HepG2 (cell line): ENCODE results near the gene MS4A3. TPM values are rescaled to one million over a fixed set of nuclear protein-coding genes. Genes with fewer than 3 reads are reported as not detected.
A peak's percentile ranks its signal among the peaks of the same experiment; 100 is the strongest.

Source experiments
- ATAC-seq: fragments of 200-7000 bp; cut with Tn5 transposase; 3 replicates; pipeline ENCODE4 v1.9.1; 2020; ENCODE audit warnings: mild to moderate bottlenecking, moderate library complexity
- BruUV-seq: library from RNA; stranded (reverse); fragments of 400-500 nt; replicated peaks from 2 replicates; lab custom pipeline; 2021; lab: Mats Ljungman, UMichigan
- CTCF ChIA-PET: fragments of 300-600 bp; formaldehyde crosslinking; extraction: SDS; loops from one replicate; lab custom pipeline; 2021; ENCODE audit warnings: low total read pairs, inconsistent platforms, low intra/inter-chr PET ratio; lab: Yijun Ruan, JAX
- POLR2A ChIA-PET: fragments of 350-600 bp; sonication (Branson Sonifier 250); formaldehyde crosslinking; loops from one replicate; lab custom pipeline; 2020; ENCODE audit warnings: antibody characterized with exemption, inconsistent platforms; lab: Yijun Ruan, JAX
- DNase-seq: peaks from one replicate; pipeline ENCODE4 v3.0.0-alpha.2; 2015; ENCODE audit warnings: low spot score
- FAIRE-seq: peaks from 3 replicates; lab custom pipeline; 2011; peaks lifted over from hg19 to GRCh38; lab: Jason Lieb, UNC
- H2AFZ ChIP-seq: one replicate; pipeline ENCODE4 v1.6.1; 2011; ENCODE audit warnings: low read length, inconsistent platforms
- H3K27ac ChIP-seq: fragments of 300-600 bp; 3 replicates; pipeline ENCODE4 v1.8.0; 2011; ENCODE audit warnings: mixed run types, mild to moderate bottlenecking, mixed read lengths, low read length, inconsistent platforms; ENCODE audit not compliant: insufficient read depth; ENCODE audit errors: extremely low read length
- H3K27me3 ChIP-seq, 2 experiments: fragments of 200-600 bp in 1 of 2; 2 replicates in 1 of 2; 3 replicates in 1 of 2; pipeline versions ENCODE4 v1.6.0 to v1.8.0; 2011; ENCODE audit warnings: low read length in 2 of 2, mild to moderate bottlenecking in 2 of 2, moderate library complexity in 2 of 2, inconsistent platforms in 1 of 2; ENCODE audit not compliant: insufficient read depth in 2 of 2, control insufficient read depth in 1 of 2
- H3K36me3 ChIP-seq, 2 experiments: fragments of 200-600 bp in 1 of 2; replicated peaks in 1 of 2; 2 replicates in 1 of 2; 3 replicates in 1 of 2; pipeline versions ENCODE4 v1.5.1 to v1.8.0; 2011; ENCODE audit warnings: low read length in 2 of 2, inconsistent platforms in 1 of 2; ENCODE audit not compliant: insufficient read depth in 2 of 2, control insufficient read depth in 1 of 2
- H3K4me1 ChIP-seq: 2 replicates; pipeline ENCODE4 v1.5.1; 2012; ENCODE audit warnings: low read length, inconsistent platforms; ENCODE audit not compliant: insufficient read depth
- H3K4me2 ChIP-seq: 2 replicates; pipeline ENCODE4 v1.6.0; 2011; ENCODE audit warnings: low read depth, low read length, inconsistent platforms
- H3K4me3 ChIP-seq, 3 experiments: fragments of 200-600 bp in 1 of 3; sonication (generic), shearing (Covaris generic) in 1 of 3; replicated peaks in 1 of 3; 2 replicates each; pipeline ENCODE4 v1.5.1; 2011 to 2016; ENCODE audit warnings: low read length in 3 of 3, inconsistent platforms in 2 of 3, low read depth in 2 of 3, mild to moderate bottlenecking in 2 of 3, control low read depth in 1 of 3, mixed read lengths in 1 of 3; ENCODE audit not compliant: insufficient read depth in 1 of 3
- H3K79me2 ChIP-seq: one replicate; pipeline ENCODE4 v1.6.1; 2011; ENCODE audit warnings: low read length, inconsistent platforms; ENCODE audit not compliant: insufficient read depth
- H3K9ac ChIP-seq: 2 replicates; pipeline ENCODE4 v1.6.0; 2011; ENCODE audit warnings: mild to moderate bottlenecking, low read depth, low read length, inconsistent platforms; ENCODE audit not compliant: insufficient read depth
- H3K9me3 ChIP-seq: 2 replicates; pipeline ENCODE4 v1.5.1; 2012; ENCODE audit warnings: mild to moderate bottlenecking, low read length
- H4K20me1 ChIP-seq: 2 replicates; pipeline ENCODE4 v1.6.0; 2011; ENCODE audit warnings: inconsistent platforms, mild to moderate bottlenecking, low read length, moderate library complexity; ENCODE audit not compliant: insufficient read depth
- DNMT3B ChIP-seq: conservative IDR thresholded peaks from 2 replicates; pipeline ENCODE4 v1.6.1; 2016; ENCODE audit warnings: missing biosample characterization, control low read depth
- ETS1 ChIP-seq: sonication (generic); formaldehyde crosslinking; IDR thresholded peaks from 2 replicates; pipeline ENCODE4 v1.4.0; 2020; ENCODE audit warnings: missing genetic modification reagents
- GZF1 ChIP-seq: sonication (generic); formaldehyde crosslinking; IDR thresholded peaks from 2 replicates; pipeline ENCODE4 v1.5.1; 2020; ENCODE audit warnings: mild to moderate bottlenecking, missing genetic modification reagents
- HNF1A ChIP-seq, 2 experiments: sonication (generic) in 1 of 2; formaldehyde crosslinking in 1 of 2; IDR thresholded peaks; 2 replicates each; pipeline versions ENCODE4 v1.4.0 to v1.6.1; 2016 to 2020; ENCODE audit warnings: borderline replicate concordance in 1 of 2, low read depth in 1 of 2, mild to moderate bottlenecking in 1 of 2, missing genetic modification reagents in 1 of 2
- HNRNPL ChIP-seq: fragments of 200-400 bp; formaldehyde crosslinking; IDR thresholded peaks from 2 replicates; pipeline ENCODE4 v1.6.1; 2017; ENCODE audit warnings: mild to moderate bottlenecking, low read depth, low read length
- HNRNPLL ChIP-seq: fragments of 200-400 bp; formaldehyde crosslinking; IDR thresholded peaks from 2 replicates; pipeline ENCODE4 v1.6.1; 2017; ENCODE audit warnings: mild to moderate bottlenecking, low read depth, low read length; ENCODE audit not compliant: poor library complexity, severe bottlenecking
- HOXA9 ChIP-seq: sonication (generic); formaldehyde crosslinking; IDR thresholded peaks from 2 replicates; pipeline ENCODE4 v1.8.1; 2022; ENCODE audit warnings: missing genetic modification reagents, mild to moderate bottlenecking, moderate library complexity, borderline replicate concordance
- MAFK ChIP-seq, 2 experiments: IDR thresholded peaks in 1 of 2; conservative IDR thresholded peaks in 1 of 2; 2 replicates each; pipeline ENCODE4 v1.6.1; 2011; ENCODE audit warnings: improper control_type of control experiment in 2 of 2, low read length in 2 of 2
- MXD3 ChIP-seq: IDR thresholded peaks from 2 replicates; pipeline ENCODE4 v1.6.1; 2016; ENCODE audit warnings: mild to moderate bottlenecking, missing biosample characterization, missing genetic modification reagents
- RAD21 ChIP-seq: fragments of 450-650 bp; formaldehyde crosslinking; IDR thresholded peaks from 2 replicates; pipeline ENCODE4 v1.5.0; 2020; ENCODE audit warnings: mild to moderate bottlenecking
- RARA ChIP-seq: IDR thresholded peaks from 2 replicates; pipeline ENCODE4 v1.6.1; 2016; ENCODE audit warnings: missing genetic modification reagents, missing compliant biosample characterization
- RXRB ChIP-seq: IDR thresholded peaks from 2 replicates; pipeline ENCODE4 v1.6.1; 2016; ENCODE audit warnings: borderline replicate concordance, missing genetic modification reagents, missing compliant biosample characterization
- SMAD3 ChIP-seq: sonication (generic); formaldehyde crosslinking; IDR thresholded peaks from 2 replicates; pipeline ENCODE4 v1.4.0; 2020; ENCODE audit warnings: missing genetic modification reagents
- U2AF2 ChIP-seq: fragments of 200-400 bp; formaldehyde crosslinking; IDR thresholded peaks from 2 replicates; pipeline ENCODE4 v1.6.1; 2017; ENCODE audit warnings: low read depth, mild to moderate bottlenecking, low read length
- ZBTB38 ChIP-seq: sonication (generic); formaldehyde crosslinking; IDR thresholded peaks from 2 replicates; pipeline ENCODE4 v1.5.1; 2020; ENCODE audit warnings: mild to moderate bottlenecking, missing genetic modification reagents
- ZMYM4 ChIP-seq: sonication (generic); formaldehyde crosslinking; IDR thresholded peaks from 2 replicates; pipeline ENCODE4 v1.8.1; 2023; ENCODE audit warnings: mild to moderate bottlenecking, missing genetic modification reagents
- ZNF704 ChIP-seq: sonication (generic); formaldehyde crosslinking; IDR thresholded peaks from 2 replicates; pipeline ENCODE4 v1.8.1; 2023; ENCODE audit warnings: mild to moderate bottlenecking, inconsistent platforms, moderate library complexity, missing genetic modification reagents, borderline replicate concordance
- in situ Hi-C: cut with HindIII; loops from 2 replicates; pipeline ENCODE4 v1.10.0; 2017; ENCODE audit warnings: low pct_unique_long_range_greater_than_20kb; ENCODE audit not compliant: extremely low pct_ligation_motif_present
- intact Hi-C: fragments of 100-400 bp; cut with micrococcal nuclease; formaldehyde crosslinking; loops from one replicate; pipeline ENCODE4 v1.10.0; 2022; ENCODE audit not compliant: unreplicated experiment
- polyA plus RNA-seq, 8 experiments: library from polyadenylated mRNA; depleted of rRNA in 3 of 8; stranded (reverse) in 7 of 8; unstranded in 1 of 8; fragments of >200 nt; fragmentation: Illumina TruSeq in 4 of 8; extraction: Trizol in 4 of 8; gene quantifications; 2 replicates each; pipeline versions ENCODE4 v1.2.1 to v1.2.3, GENCODE V29; 2011 to 2016; ENCODE audit warnings: low read depth in 4 of 8, missing spikeins in 1 of 8, mixed read lengths in 1 of 8; ENCODE audit not compliant: insufficient read depth in 1 of 8
- total RNA-seq, 5 experiments: library from RNA; depleted of rRNA; stranded (reverse); fragments of >200 nt; fragmentation: Illumina TruSeq; extraction: Trizol; gene quantifications; 2 replicates each; pipeline ENCODE4 v1.2.3, GENCODE V29; 2016; ENCODE audit warnings: low read depth in 1 of 5
- TF ChIP-seq, protein P1 (sequence below): sonication (generic); formaldehyde crosslinking; IDR thresholded peaks from 2 replicates; pipeline ENCODE4 v1.4.0; 2020; ENCODE audit warnings: missing genetic modification reagents

MS4A3 gene
- total and polyA plus RNA-seq, 2 of the 13 experiments (the other 11 are each of a cell fraction or from before 2014, with no cell fraction given), result not detected

DNA sequence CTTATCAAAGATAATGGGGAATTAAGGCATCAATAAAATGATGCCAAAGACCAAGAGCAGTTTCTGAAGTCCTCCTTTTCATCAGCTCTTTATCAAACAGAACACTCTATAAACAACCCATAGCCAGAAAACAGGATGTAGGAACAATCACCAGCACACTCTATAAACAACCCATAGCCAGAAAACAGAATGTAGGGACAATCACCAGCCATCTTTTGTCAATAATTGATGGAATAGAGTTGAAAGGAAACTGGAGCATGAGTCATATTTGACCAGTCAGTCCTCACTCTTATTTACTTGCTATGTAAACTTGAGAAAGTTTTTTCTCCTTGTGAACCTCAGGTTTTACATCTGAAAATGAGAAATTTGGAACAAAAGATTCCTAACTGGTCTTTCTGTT is 42.0 kb downstream of the MS4A3 start:
- no peaks in the 10 kb centered on the region for H3K79me2 ChIP-seq
- FAIRE-seq, result no peak
- no peak for TF ChIP-seq RAD21 (CRISPR knock-in tag)
- 0 out of 2 replicates have a peak, but pooled peaks have one; percentile 46 for TF ChIP-seq DNMT3B (CRISPR knock-in tag)
- no peak for TF ChIP-seq MAFK (conservative IDR thresholded peaks at IDR 0.05 in 1 of 2, IDR thresholded peaks at IDR 0.05 in 1 of 2; ENCODE audit: low read length in 2 of 2)
- TF ChIP-seq HNF1A (IDR thresholded peaks at IDR 0.05; ENCODE audit: low read depth), result peak; percentile 79
- TF ChIP-seq HNF1A (CRISPR knock-in tag; IDR thresholded peaks at IDR 0.05; ENCODE audit: borderline replicate concordance), result peak; percentile 34; the same call in 1 of the 2 replicates
- 0 out of 2 replicates have a peak, but pooled peaks have one; percentile 47 for TF ChIP-seq SMAD3 (CRISPR knock-in tag)
- no peak for TF ChIP-seq ZNF704 (CRISPR knock-in tag)
- TF ChIP-seq HNRNPLL, result no peak
- TF ChIP-seq ZBTB38 (CRISPR knock-in tag), result no peak
- TF ChIP-seq, protein P1, sequence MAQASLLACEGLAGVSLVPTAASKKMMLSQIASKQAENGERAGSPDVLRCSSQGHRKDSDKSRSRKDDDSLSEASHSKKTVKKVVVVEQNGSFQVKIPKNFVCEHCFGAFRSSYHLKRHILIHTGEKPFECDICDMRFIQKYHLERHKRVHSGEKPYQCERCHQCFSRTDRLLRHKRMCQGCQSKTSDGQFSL (CRISPR knock-in tag), result no peak
- no peak for TF ChIP-seq MXD3 (CRISPR knock-in tag)
- peak; percentile 64; the same call in 1 of the 2 replicates for TF ChIP-seq RARA (CRISPR knock-in tag)
- TF ChIP-seq GZF1, result no peak
- TF ChIP-seq HNRNPL, result no peak
- no peak for TF ChIP-seq HOXA9 (CRISPR knock-in tag)
- no peak for TF ChIP-seq U2AF2
- TF ChIP-seq RXRB (CRISPR knock-in tag), result peak; percentile 73; the same call in 1 of the 2 replicates
- no peak for TF ChIP-seq ZMYM4
- TF ChIP-seq ETS1, result no peak

More for the DNA sequence above, 42.0 kb downstream of the MS4A3 start:
- POLR2A ChIA-PET, result no interaction called here
- CTCF ChIA-PET, result no interaction called here
- in situ Hi-C loops, result no loop called here
- ATAC-seq, result peak; percentile 88
- no peak overlapping the region for H3K4me3 ChIP-seq
- no peaks in the 10 kb centered on the region; a peak in 1 of 5 replicates for H3K27me3 ChIP-seq
- no peaks in the 10 kb centered on the region for H3K9me3 ChIP-seq
- DNase-seq, result peak; percentile 67
- intact Hi-C loops, result loop anchor here (5.0 kb wide), 1 partner anchor 476 kb away; no protein-coding TSS in a partner anchor
- no peaks in the 10 kb centered on the region for H3K36me3 ChIP-seq
- no peak overlapping the region for H3K9ac ChIP-seq
- peaks cover 31% of the 10 kb centered on the region for H3K4me1 ChIP-seq
- BruUV-seq, result no TSS peak
- no peak overlapping the region for H3K4me2 ChIP-seq
- H3K27ac ChIP-seq, result no peak overlapping the region
- no peaks in the 10 kb centered on the region for H4K20me1 ChIP-seq
- H2AFZ ChIP-seq, result no peak overlapping the region
